ENCODE data around the gene DSG4. TPM values are rescaled to one million over a fixed set of nuclear protein-coding genes. Genes with fewer than 3 reads are reported as not detected.

The DSG4 gene
- total RNA-seq, 1 donor from 2014 or later, result not detected

- intact Hi-C loops (cut with DNase I), result no loop called here
- DNase-seq (ENCODE audit: low spot score), result no peak
These were observed 63.3 kb downstream of the DSG4 start for GRCh38 chr18:31439807-31440325.

GRCh38 chr18:31440787-31441186, 64.2 kb downstream of the DSG4 start:
- DNase-seq (ENCODE audit: low spot score), result no peak
- intact Hi-C loops (cut with DNase I), result no loop called here

DNA sequence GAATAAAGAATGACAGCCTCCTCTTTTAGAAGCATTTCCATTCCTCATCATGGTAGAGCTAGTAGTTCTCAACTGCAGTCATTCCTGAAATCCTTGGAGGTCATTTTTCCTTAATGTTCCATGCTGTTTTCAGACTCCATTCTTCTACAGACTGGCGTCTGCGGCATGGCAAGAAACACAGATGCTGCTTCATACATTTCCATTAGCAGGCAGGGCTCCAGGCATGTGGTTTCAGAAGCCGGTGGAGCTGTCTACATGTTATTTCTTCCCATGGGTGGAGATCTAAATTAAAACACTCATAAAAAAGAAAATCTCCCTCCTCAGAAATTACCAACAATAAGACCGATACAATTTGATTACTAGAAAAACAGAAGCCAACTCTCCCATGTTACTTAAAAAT, 64.9 kb downstream of the DSG4 start:
- intact Hi-C loops (cut with DNase I), result no loop called here
- no peak for DNase-seq (ENCODE audit: low spot score)

- intact Hi-C loops (cut with DNase I), result no loop called here
- no peak for DNase-seq (ENCODE audit: low spot score)
These were observed 67.6 kb downstream of the DSG4 start for GRCh38 chr18:31444142-31444541.

DNA sequence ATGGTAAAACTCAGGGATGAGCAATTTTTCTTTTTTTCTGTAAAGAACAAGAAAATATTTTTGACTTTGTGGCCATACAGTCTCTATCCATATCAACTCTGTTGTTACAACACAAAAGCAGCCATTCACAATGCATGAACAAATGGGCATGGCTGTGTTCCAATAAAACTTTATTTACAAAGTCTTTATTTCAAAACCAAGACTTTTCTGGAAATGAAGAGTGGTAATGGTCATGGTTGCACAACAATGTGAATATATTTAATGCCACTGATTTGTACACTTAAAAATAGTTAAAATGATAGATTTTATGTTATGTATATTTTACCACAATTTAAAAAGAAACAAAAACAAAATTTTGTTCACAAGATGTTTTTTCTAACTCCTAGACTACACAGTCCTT, 69.3 kb downstream of the DSG4 start:
- DNase-seq (ENCODE audit: low spot score), result no peak
- intact Hi-C loops (cut with DNase I), result no loop called here

DNA sequence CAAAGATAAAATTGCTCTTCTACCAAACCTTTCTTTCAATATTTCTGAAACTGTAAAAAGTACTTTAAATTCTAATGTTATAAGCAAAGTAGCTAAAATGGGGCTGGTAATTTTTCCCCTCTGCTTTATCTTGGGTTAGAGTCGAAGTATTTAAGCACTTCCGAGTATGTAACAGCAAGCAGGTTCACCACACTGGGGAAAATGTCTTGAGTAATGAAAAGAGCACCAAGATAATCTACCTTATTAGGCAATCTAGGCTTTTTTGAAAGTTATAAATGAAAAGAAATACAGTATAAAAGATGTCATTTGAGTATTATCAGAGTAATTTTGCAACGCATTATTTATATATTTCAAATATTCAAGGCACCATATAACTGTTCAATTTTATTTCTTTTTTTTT, 70.3 kb downstream of the DSG4 start:
- no peak for DNase-seq (ENCODE audit: low spot score)
- intact Hi-C loops (cut with DNase I), result no loop called here

DNA sequence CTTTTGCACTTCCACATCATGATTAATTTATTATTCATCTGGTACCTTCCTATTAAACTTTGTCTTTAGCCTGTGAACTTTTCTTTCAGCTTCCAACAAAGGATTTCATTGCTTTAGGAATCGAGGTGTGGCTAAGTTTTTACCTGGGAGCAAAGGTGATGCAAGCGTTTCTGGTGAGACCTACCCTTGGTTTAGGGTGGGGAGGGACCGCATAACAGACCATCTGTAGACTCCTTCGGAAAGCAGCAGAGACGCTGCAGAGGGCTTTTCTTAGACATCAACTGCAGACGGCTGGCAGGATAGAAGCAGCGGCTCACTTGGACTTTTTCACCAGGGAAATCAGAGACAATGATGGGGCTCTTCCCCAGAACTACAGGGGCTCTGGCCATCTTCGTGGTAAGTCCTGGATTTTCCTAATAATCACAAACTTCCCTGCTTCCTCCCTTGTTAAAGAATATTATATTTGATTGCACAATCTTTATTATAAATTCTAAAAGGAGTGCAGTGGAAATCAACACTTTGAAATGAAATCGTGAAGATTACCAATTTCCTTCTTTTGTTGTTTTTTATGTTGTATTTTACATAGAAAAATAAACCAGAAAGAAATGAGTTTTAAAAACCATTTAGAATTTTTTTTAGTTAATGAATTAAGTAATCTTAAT, 71.1 kb downstream of the DSG4 start, which contains the start of gene DSG3:
Gene DSG3 (plus strand): TSS at position 212 of the 662 bp plus-strand sequence. CDS start 137 bp downstream, at position 349.
- intact Hi-C loops (cut with DNase I), result no loop called here
- no peak for DNase-seq (ENCODE audit: low spot score)

GRCh38 chr18:31450409-31450808, 73.8 kb downstream of the DSG4 start:
- intact Hi-C loops (cut with DNase I), result no loop called here
- DNase-seq (ENCODE audit: low spot score), result no peak

GRCh38 chr18:31451625-31452024, 75.0 kb downstream of the DSG4 start:
- intact Hi-C loops (cut with DNase I), result no loop called here
- DNase-seq (ENCODE audit: low spot score), result no peak

DNA sequence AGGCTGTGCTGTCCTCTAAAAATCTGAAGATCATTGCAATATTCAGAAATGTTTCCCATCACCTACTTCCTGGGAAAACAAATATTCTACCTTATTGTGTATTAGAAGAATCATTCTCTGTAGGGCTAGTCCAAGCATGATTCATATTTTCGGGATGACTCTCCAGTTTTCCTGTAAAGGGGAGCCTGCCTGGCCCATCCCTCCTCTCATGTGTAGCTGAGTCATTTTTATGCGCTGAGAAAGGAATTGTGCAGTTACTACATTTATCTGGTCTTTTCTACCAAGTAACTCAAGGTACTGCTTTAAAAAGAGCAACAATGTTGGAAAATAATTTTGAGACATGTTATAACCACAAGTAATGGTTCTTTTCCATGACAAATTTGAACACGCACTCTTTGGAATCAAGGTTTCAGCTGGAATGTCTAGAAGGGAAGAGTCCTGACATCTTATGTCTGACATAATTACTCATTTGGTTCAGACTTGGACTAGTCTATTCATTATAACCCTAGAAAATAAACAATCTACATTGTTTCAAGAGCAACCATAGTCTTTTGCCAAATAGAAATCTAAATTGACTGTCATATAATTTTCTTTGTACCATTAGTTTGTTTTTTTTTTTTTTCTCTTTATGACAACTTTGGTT, 77.6 kb downstream of the DSG4 start:
- DNase-seq (ENCODE audit: low spot score), result no peak
- intact Hi-C loops (cut with DNase I), result no loop called here

Other genes with a start within 250 kb of the DSG4 start
- 10.0 TPM for gene DSC1, start 213.9 kb upstream of the DSG4 start, total RNA-seq
- gene DSG1, start 58.6 kb upstream of the DSG4 start, total RNA-seq, result 0.89 TPM
- gene DSG3, start 71.0 kb downstream of the DSG4 start, total RNA-seq, result not detected
- gene DSG2, start 121.4 kb downstream of the DSG4 start, total RNA-seq, result 34.4 TPM
- gene TTR, start 215.1 kb downstream of the DSG4 start, total RNA-seq, result not detected

Data from cardiac septum (tissue), 1 donor.